Memory B cell (primary cell): Measurements from ENCODE around the gene AGA.

Experiments
- ATAC-seq: fragments of 150-1000 bp; cut with Tn5 transposase; 2 replicates; pipeline ENCODE4 v1.10.0; 2021; ENCODE audit warnings: low read depth, mild to moderate bottlenecking, moderate library complexity
- DNase-seq, 2 donors: peaks; one replicate each; pipeline ENCODE4 v3.0.0; 2022; ENCODE audit warnings: low spot score in 2 of 2
- H3K27ac Mint-ChIP-seq: one replicate; pipeline ENCODE4 v1.8.0; 2022; ENCODE audit warnings: mild to moderate bottlenecking, moderate library complexity, mixed read lengths
- H3K27me3 Mint-ChIP-seq: one replicate; pipeline ENCODE4 v1.8.0; 2022; ENCODE audit warnings: mixed read lengths
- H3K36me3 Mint-ChIP-seq: one replicate; pipeline ENCODE4 v1.8.0; 2022; ENCODE audit warnings: mild to moderate bottlenecking, mixed read lengths
- H3K4me1 Mint-ChIP-seq: one replicate; pipeline ENCODE4 v1.8.0; 2022; ENCODE audit warnings: mixed read lengths
- H3K4me3 Mint-ChIP-seq: one replicate; pipeline ENCODE4 v1.8.0; 2022; ENCODE audit warnings: mild to moderate bottlenecking, moderate library complexity, mixed read lengths
- H3K9me3 Mint-ChIP-seq: one replicate; pipeline ENCODE4 v1.8.0; 2022; ENCODE audit warnings: mixed read lengths

The AGA gene

DNA sequence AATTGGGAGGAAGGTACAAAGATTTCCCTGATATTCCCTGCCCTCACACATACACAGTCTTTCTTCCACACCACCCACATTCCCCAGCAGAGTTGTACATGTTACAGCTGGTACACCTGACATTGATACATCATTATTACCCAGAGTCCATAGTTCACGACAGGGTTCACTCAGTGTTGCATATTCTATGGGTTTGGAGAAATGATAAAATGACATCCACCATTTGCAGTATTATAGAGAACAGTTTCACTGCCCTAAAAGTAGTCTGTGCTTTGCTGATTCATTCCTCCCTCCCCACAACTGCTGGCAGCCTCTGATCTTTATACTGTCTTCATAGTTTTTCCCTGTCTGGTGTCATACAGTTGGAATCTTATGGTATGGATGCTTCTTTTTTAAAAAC, 15.0 kb downstream of the AGA start:
- H3K36me3 Mint-ChIP-seq = peaks cover 6% of the 10 kb centered on the region
- no peaks in the 10 kb centered on the region for H3K4me1 Mint-ChIP-seq
- DNase-seq (no peak), ATAC-seq (no peak)
- H3K9me3 Mint-ChIP-seq = no peaks in the 10 kb centered on the region
- H3K4me3 Mint-ChIP-seq = no peak overlapping the region
- H3K27ac Mint-ChIP-seq = no peak overlapping the region
- H3K27me3 Mint-ChIP-seq = peaks cover 2% of the 10 kb centered on the region

GRCh38 chr4:177419434-177419833, 22.8 kb downstream of the AGA start:
- peaks cover 9% of the 10 kb centered on the region for H3K9me3 Mint-ChIP-seq
- H3K36me3 Mint-ChIP-seq = peaks cover 4% of the 10 kb centered on the region
- H3K27ac Mint-ChIP-seq = no peak overlapping the region
- ATAC-seq = no peak
- no peak for DNase-seq
- H3K4me1 Mint-ChIP-seq = no peaks in the 10 kb centered on the region
- H3K4me3 Mint-ChIP-seq = no peak overlapping the region
- H3K27me3 Mint-ChIP-seq = peaks cover 4% of the 10 kb centered on the region

GRCh38 chr4:177413656-177414055, 28.6 kb downstream of the AGA start:
- no peaks in the 10 kb centered on the region for H3K27me3 Mint-ChIP-seq
- no peaks in the 10 kb centered on the region for H3K4me1 Mint-ChIP-seq
- ATAC-seq (no peak), DNase-seq (no peak)
- no peaks in the 10 kb centered on the region for H3K36me3 Mint-ChIP-seq
- no peak overlapping the region for H3K27ac Mint-ChIP-seq
- no peaks in the 10 kb centered on the region for H3K9me3 Mint-ChIP-seq
- no peak overlapping the region for H3K4me3 Mint-ChIP-seq

GRCh38 chr4:177413076-177413475, 29.2 kb downstream of the AGA start:
- H3K27ac Mint-ChIP-seq = no peak overlapping the region
- ATAC-seq = no peak
- no peak for DNase-seq
- H3K27me3 Mint-ChIP-seq = no peaks in the 10 kb centered on the region
- no peaks in the 10 kb centered on the region for H3K36me3 Mint-ChIP-seq
- no peak overlapping the region for H3K4me3 Mint-ChIP-seq
- no peaks in the 10 kb centered on the region for H3K9me3 Mint-ChIP-seq
- no peaks in the 10 kb centered on the region for H3K4me1 Mint-ChIP-seq

DNA sequence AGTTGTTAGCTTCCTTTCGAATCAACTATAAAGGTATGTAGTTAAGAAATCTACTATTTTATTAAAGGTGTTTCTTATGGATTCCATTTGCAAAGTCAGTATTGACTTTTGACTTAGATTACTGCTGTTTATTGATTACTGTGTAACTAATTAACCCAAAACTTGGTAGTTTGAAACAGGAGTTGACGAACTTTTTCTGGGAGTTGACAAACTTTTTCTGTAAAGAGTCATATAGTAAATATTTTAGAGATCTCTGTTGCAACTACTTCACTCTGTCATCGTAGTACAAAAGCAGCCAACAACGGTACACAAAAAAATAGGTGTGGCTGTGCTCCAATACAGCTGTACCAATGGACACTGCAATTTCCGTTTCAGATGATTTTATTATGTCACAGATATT, 30.2 kb downstream of the AGA start:
- H3K27me3 Mint-ChIP-seq = no peaks in the 10 kb centered on the region
- no peaks in the 10 kb centered on the region for H3K4me1 Mint-ChIP-seq
- no peak for DNase-seq
- no peak overlapping the region for H3K27ac Mint-ChIP-seq
- no peaks in the 10 kb centered on the region for H3K9me3 Mint-ChIP-seq
- no peaks in the 10 kb centered on the region for H3K36me3 Mint-ChIP-seq
- ATAC-seq = no peak
- H3K4me3 Mint-ChIP-seq = no peak overlapping the region

- ATAC-seq (no peak), DNase-seq (no peak)
- Mint-ChIP-seq H3K9me3 (no peaks in the 10 kb centered on the region), H3K4me3 (no peak overlapping the region), H3K36me3 (no peaks in the 10 kb centered on the region), H3K4me1 (no peaks in the 10 kb centered on the region), H3K27ac (no peak overlapping the region), H3K27me3 (peaks cover 2% of the 10 kb centered on the region)
Measured at GRCh38 chr4:177410566-177410965, 31.7 kb downstream of the AGA start.

DNA sequence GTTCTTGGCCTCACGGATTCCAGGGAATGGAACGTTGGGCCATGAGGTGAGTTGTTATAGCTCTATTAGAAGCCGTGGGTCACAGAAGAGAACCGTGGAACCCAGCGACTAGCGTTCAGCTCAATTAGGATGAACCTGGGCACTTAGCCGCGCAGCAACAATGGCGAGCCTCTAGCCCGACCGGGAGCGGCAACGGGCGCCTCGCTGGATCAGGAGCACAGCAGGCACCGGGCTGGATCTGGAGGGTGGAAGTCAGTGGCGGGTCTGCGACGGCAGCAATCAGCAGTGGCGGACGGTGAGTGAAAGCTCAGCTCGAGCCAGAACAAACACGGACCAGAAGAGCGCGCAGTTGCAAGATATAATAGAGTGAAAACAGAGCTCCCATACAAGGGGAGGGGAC, 34.2 kb downstream of the AGA start:
- DNase-seq = no peak
- Mint-ChIP-seq H3K27me3 (peaks cover 2% of the 10 kb centered on the region), H3K9me3 (no peaks in the 10 kb centered on the region), H3K4me3 (no peak overlapping the region), H3K27ac (no peak overlapping the region), H3K4me1 (no peaks in the 10 kb centered on the region), H3K36me3 (no peaks in the 10 kb centered on the region)
- no peak for ATAC-seq

DNA sequence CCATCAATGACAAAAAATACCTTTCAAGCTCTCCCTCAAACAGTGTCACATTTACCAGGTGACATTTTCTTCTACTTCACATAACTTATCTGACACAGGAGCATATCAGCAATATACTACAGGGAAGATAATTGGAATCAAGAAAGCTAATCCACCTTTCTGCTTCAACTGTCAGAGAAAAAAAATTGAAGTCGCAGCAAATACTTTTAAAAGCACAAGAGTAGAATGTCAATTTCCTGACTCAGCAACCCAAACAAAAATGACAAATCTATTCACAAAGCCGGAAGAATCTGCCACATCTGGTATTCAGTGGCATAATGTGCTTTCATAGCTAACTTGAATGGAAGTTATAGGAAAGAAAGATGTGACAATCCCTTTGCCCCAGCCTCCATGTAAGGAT, 36.7 kb downstream of the AGA start:
- DNase-seq (no peak), ATAC-seq (no peak)
- peaks cover 2% of the 10 kb centered on the region for H3K27me3 Mint-ChIP-seq
- H3K9me3 Mint-ChIP-seq = no peaks in the 10 kb centered on the region
- no peak overlapping the region for H3K4me3 Mint-ChIP-seq
- H3K4me1 Mint-ChIP-seq = no peaks in the 10 kb centered on the region
- no peak overlapping the region for H3K27ac Mint-ChIP-seq
- H3K36me3 Mint-ChIP-seq = no peaks in the 10 kb centered on the region

GRCh38 chr4:177404986-177405385, 37.3 kb downstream of the AGA start:
- no peak for DNase-seq
- Mint-ChIP-seq H3K27me3 (peaks cover 2% of the 10 kb centered on the region), H3K4me1 (no peaks in the 10 kb centered on the region), H3K4me3 (no peak overlapping the region), H3K27ac (no peak overlapping the region), H3K36me3 (no peaks in the 10 kb centered on the region), H3K9me3 (no peaks in the 10 kb centered on the region)
- ATAC-seq = no peak

- H3K9me3 Mint-ChIP-seq = no peaks in the 10 kb centered on the region
- no peaks in the 10 kb centered on the region for H3K36me3 Mint-ChIP-seq
- no peak overlapping the region for H3K4me3 Mint-ChIP-seq
- no peak for ATAC-seq
- no peaks in the 10 kb centered on the region for H3K4me1 Mint-ChIP-seq
- no peak for DNase-seq
- H3K27ac Mint-ChIP-seq = no peak overlapping the region
- H3K27me3 Mint-ChIP-seq = peaks cover 2% of the 10 kb centered on the region
Measured at GRCh38 chr4:177404342-177404741, 37.9 kb downstream of the AGA start.

DNA sequence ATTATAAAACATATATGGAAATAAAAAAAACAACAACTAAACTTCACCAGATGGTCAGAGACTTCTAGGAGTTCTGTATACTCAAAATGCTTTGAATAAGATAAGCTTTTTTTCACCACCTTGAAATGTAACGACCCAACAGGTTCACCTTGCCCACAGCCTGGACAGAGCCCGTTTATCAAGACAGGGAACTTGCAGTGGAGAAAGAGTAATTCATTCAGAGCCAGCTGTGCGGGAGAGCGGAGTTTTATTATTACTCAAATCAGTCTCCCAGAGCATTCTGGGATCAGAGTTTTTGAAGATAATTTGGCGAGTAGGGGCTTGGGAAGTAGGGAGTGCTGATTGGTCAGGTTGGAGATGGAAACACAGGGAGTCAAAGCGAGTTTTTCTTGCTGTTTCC, 38.5 kb downstream of the AGA start:
- H3K9me3 Mint-ChIP-seq = no peaks in the 10 kb centered on the region
- H3K36me3 Mint-ChIP-seq = no peaks in the 10 kb centered on the region
- no peak overlapping the region for H3K4me3 Mint-ChIP-seq
- ATAC-seq = no peak
- H3K4me1 Mint-ChIP-seq = no peaks in the 10 kb centered on the region
- DNase-seq = no peak
- no peak overlapping the region for H3K27ac Mint-ChIP-seq
- peaks cover 2% of the 10 kb centered on the region for H3K27me3 Mint-ChIP-seq

GRCh38 chr4:177401658-177402273, 40.5 kb downstream of the AGA start:
- H3K9me3 Mint-ChIP-seq = peaks cover 1% of the 10 kb centered on the region
- no peak for ATAC-seq
- no peak for DNase-seq
- no peak overlapping the region for H3K27ac Mint-ChIP-seq
- peaks cover 5% of the 10 kb centered on the region for H3K27me3 Mint-ChIP-seq
- no peak overlapping the region for H3K4me3 Mint-ChIP-seq
- H3K36me3 Mint-ChIP-seq = no peaks in the 10 kb centered on the region
- H3K4me1 Mint-ChIP-seq = no peaks in the 10 kb centered on the region

DNA sequence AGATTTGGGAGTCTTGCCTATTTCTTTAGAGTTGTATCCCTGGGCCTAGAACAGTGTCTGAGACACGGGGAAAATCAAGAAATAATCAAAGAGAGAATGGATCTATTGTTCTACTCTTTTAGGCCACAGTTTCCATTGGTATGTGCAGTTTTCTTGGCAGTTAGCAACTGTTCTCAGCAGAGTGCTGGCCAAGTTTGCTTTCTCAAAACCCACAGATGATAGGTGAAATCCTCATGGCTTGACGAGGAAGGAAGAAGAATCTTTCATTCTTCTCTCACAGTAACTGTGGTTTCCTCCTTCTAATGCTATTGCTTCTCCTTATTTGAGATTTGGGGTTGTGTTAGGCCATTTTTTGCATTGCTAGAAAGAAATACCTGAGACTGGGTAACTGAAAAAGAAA, 42.2 kb downstream of the AGA start:
- Mint-ChIP-seq H3K27ac (no peak overlapping the region), H3K4me1 (no peaks in the 10 kb centered on the region), H3K36me3 (no peaks in the 10 kb centered on the region), H3K4me3 (no peak overlapping the region), H3K9me3 (peaks cover 1% of the 10 kb centered on the region), H3K27me3 (peaks cover 3% of the 10 kb centered on the region)
- ATAC-seq (no peak), DNase-seq (no peak)

- H3K4me1 Mint-ChIP-seq = no peaks in the 10 kb centered on the region
- H3K4me3 Mint-ChIP-seq = no peak overlapping the region
- no peak overlapping the region for H3K27ac Mint-ChIP-seq
- H3K27me3 Mint-ChIP-seq = peaks cover 8% of the 10 kb centered on the region
- ATAC-seq (no peak), DNase-seq (no peak)
- H3K9me3 Mint-ChIP-seq = peaks cover 1% of the 10 kb centered on the region
- H3K36me3 Mint-ChIP-seq = no peaks in the 10 kb centered on the region
Measured at GRCh38 chr4:177396352-177396751, 45.9 kb downstream of the AGA start.

DNA sequence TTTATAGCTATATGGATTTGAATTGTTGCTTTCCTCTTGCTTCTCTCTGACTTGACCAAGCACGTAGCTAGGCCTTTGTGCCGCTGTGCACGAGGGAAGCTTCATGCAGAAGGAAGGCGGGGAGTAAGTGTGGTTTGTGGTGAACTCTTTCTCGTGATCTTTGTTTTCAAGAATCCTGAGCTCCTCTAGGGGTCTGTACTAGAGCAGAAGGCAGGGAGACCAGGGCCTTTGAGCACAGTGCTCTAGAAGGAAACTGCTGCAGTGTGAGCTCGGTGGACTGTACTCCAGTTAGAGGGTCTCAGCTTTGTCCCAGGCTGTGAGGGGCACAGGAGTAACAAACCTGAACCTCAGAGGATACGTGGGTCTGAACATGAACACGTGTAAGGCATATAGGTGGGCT, 49.0 kb downstream of the AGA start:
- no peaks in the 10 kb centered on the region for H3K36me3 Mint-ChIP-seq
- peaks cover 1% of the 10 kb centered on the region for H3K9me3 Mint-ChIP-seq
- ATAC-seq (no peak), DNase-seq (no peak)
- no peak overlapping the region for H3K27ac Mint-ChIP-seq
- H3K4me3 Mint-ChIP-seq = no peak overlapping the region
- H3K4me1 Mint-ChIP-seq = peaks cover 2% of the 10 kb centered on the region
- H3K27me3 Mint-ChIP-seq = peaks cover 13% of the 10 kb centered on the region
